ENCODE results near the gene MYOM3.

Gene MYOM3

DNA sequence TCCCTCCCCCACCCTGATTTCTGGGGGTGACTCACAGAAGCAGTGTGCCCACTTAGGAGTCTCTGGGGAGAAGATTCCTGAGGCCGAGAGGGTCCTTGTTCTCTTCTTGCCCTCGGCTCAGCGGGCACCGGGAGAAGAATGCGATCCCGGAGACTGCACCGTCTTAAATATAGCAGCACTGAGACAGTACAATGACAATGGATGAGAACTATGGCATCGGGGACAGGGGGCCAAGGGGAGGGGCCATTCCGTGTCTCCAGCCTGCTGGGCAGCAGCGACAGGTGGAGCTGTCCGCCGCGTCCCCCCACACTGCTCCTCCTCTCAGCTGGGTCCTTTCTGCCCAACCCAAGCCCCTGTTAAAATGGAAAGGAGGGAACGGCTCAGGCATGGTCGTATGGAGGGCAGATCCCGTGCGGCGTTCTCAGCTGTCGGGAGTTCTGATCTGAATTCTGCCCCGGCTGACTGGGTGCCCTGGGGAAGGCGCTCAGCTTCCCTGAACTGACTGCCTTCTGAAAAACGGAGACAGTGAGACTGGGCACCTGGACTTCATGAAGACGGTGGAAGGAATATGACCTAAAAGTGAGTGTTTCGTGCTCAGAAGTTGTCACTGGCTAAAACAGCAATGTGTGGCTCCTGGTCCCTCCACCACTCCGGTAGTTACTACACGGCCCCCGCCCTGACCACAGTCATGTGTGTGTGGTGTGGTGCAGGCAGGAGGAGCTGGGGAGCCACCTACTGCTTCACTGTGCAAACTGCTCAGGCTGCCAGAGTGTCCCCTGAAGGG lies at the start of gene MYOM3:
TSS of gene MYOM3 (minus strand) at position 140 of the 784 bp plus-strand sequence. CDS start 3,499 bp downstream, outside the sequence.
- TF ChIP-seq, protein P1, sequence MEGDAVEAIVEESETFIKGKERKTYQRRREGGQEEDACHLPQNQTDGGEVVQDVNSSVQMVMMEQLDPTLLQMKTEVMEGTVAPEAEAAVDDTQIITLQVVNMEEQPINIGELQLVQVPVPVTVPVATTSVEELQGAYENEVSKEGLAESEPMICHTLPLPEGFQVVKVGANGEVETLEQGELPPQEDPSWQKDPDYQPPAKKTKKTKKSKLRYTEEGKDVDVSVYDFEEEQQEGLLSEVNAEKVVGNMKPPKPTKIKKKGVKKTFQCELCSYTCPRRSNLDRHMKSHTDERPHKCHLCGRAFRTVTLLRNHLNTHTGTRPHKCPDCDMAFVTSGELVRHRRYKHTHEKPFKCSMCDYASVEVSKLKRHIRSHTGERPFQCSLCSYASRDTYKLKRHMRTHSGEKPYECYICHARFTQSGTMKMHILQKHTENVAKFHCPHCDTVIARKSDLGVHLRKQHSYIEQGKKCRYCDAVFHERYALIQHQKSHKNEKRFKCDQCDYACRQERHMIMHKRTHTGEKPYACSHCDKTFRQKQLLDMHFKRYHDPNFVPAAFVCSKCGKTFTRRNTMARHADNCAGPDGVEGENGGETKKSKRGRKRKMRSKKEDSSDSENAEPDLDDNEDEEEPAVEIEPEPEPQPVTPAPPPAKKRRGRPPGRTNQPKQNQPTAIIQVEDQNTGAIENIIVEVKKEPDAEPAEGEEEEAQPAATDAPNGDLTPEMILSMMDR (conservative IDR thresholded peaks at IDR 0.05; ENCODE audit: low read depth, low read length) = peak; percentile 77
- peak within 1 kb of the TSS; percentile 6 for H3K4me3 ChIP-seq (ENCODE audit: low read depth, low read length)
- DNase-seq (ENCODE audit: low read depth) = peak; percentile 84

DNA sequence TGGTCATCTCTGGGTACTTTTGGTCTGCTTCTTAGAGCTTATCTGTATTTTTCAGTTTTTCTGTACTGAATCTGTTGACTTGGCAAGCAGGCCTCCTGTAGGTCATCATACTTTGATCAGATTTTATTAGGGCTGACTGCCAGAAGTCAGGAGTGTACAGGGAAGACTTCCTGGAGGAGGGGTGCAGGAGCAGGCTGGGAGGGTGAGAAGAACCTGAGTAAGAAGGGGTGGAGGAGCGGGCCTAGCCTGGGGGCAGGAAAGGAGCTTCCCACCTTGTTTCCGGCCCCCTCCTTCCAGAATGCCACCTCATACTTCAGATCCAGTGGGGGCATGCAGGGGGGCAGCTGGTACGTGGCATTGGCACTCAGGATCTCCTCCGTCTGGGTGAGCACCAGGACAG lies 49.3 kb upstream of the MYOM3 start:
- no peak overlapping the region for H3K4me3 ChIP-seq (ENCODE audit: low read depth, low read length)
- TF ChIP-seq, protein P1 (conservative IDR thresholded peaks at IDR 0.05; ENCODE audit: low read depth, low read length) = no peak
- no peak for DNase-seq (ENCODE audit: low read depth)

DNA sequence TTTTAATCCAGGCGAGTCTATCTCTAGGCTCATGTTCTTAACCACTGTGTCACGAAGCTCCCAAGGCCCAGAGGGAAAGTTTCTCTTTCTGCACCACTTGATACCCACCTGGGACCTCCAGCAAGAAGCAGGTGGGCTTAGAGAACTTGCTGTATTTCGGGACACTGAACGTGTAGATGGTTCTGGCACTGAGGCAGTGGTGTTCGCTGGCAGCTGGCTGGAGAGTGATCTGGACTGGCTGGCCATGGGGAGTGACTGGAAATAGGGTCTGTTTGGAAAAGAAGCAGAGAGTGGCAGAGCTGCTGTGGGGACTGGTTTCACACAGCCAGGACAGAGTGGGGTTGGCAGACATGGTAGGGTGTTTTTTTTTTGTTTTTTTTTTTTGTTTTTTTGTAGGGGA lies 47.4 kb upstream of the MYOM3 start:
- H3K4me3 ChIP-seq (ENCODE audit: low read depth, low read length) = no peak overlapping the region
- TF ChIP-seq, protein P1 (conservative IDR thresholded peaks at IDR 0.05; ENCODE audit: low read depth, low read length) = no peak
- DNase-seq (ENCODE audit: low read depth) = no peak

DNA sequence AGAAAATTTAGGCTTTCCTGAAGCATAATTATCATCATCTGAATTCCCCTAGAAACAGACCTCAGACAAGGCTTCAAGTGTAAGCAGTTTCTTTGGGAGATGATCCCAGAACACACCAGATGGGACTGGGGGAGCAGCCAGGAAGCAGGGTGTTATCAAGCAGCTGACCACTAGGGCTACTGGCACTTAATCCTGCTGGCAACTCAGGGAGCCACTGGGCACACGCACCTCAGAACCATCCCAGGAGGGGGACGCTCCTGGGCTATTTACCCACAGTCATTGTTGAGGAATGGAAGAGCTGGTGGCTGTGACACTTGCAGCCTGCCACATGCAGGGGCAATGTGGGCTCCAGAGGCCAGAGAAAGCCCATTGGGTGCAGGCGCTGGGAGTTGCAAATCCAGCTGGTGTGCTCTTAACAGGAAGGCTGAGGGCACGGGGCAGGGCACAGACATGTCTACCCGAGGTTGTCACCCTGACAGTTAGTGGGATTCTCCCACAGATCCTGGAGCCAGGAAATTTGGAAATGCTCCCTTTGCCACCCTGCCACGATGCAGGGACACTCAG lies 46.1 kb upstream of the MYOM3 start:
- TF ChIP-seq, protein P1 (conservative IDR thresholded peaks at IDR 0.05; ENCODE audit: low read depth, low read length) = peak; percentile 48

DNA sequence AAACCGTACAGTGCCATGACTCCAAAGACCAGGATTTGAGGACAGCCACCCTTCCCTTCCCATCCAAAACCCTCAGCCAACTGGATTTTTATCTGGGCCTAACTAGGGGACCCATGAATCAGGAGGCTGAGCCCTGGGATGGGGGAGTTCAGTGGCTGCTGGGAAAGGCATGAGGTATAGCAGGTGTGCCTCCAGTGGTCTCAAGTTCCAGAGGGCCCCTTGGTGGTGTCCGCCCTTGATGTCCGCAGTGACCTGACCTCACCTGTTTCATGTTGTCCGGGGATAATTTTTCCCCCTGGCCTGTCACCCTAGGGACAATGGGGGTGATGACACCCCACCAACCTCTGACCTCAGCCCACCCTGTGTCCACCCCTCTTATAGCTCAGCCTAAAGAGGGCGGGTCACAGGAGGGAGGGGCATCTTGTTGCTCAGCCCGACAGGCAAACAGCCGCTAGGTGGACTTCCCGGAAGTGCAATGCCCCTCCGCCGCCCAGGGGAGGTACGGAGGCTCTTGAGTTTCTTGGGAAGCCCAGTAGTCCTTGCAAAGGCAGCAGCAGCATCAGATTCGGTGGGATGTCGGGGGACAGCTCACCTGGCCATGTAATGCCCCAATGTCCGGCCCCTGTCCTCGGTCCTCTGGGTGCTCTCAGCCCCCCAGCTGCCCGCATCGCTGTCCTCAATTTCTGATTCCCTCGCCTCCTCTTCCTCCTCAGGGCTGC lies 44.8 kb upstream of the MYOM3 start:
- no peak for DNase-seq (ENCODE audit: low read depth)
- no peak overlapping the region for H3K4me3 ChIP-seq (ENCODE audit: low read depth, low read length)
- TF ChIP-seq, protein P1 (conservative IDR thresholded peaks at IDR 0.05; ENCODE audit: low read depth, low read length) = no peak

More for the DNA sequence above, 46.1 kb upstream of the MYOM3 start:
- DNase-seq (ENCODE audit: low read depth) = peak; percentile 23
- no peak overlapping the region for H3K4me3 ChIP-seq (ENCODE audit: low read depth, low read length)

DNA sequence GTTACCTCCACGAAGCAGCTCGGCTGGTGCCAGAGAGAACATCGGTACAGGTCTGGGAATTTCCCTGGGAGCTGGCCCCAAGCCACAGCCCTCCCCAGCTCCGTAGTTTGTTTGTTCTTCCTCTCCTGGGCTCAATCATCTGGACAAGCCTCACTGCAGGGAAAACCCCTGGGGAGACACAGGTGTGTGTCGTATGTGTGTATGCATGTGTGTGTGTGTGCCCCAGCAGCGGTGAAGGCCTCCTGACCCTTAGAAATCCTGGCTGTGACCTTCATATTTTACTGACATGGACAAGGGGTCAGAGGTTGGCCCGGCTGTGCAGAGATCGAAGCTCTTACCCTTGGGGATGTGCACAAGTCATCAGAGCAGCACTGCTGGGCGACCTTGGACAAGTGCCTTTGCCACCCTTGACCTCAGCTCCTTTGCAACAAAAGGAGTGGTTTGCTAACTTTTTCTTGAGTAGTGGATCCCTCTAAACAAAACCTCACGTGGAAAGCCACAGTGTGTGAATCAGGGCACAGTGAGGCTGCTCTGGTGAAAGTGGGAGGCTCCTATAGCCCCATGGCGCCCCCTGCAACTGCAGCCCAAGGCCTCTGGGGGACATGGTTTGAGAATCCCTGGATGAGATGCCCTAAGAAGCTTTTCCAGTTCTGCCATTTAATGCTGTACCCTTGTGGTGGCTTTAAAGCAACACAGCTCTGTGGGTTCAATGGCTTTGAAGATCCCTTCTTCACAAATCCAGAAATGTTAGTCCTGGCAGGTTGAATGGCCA lies 43.3 kb upstream of the MYOM3 start:
- TF ChIP-seq, protein P1 (conservative IDR thresholded peaks at IDR 0.05; ENCODE audit: low read depth, low read length) = peak; percentile 31
- no peak overlapping the region for H3K4me3 ChIP-seq (ENCODE audit: low read depth, low read length)
- DNase-seq (ENCODE audit: low read depth) = no peak
